B cell (primary cell): Measurements from ENCODE around the gene UHRF2. TPM values are rescaled to one million over a fixed set of nuclear protein-coding genes. Genes with fewer than 3 reads are reported as not detected.

Source experiments
- ATAC-seq: fragments of 200-7000 bp; cut with Tn5 transposase; one replicate; pipeline ENCODE4 v1.10.0; 2021; ENCODE audit warnings: low read depth, mild to moderate bottlenecking, moderate number of reproducible peaks, moderate library complexity
- CTCF ChIA-PET: fragments of 350-600 bp; sonication (Branson Sonifier 250); formaldehyde crosslinking; loops from one replicate; lab custom pipeline; 2021; ENCODE audit warnings: antibody characterized with exemption, inconsistent platforms; lab: Charles Lee
- POLR2A ChIA-PET: fragments of 350-600 bp; sonication (Branson Sonifier 250); formaldehyde crosslinking; loops from one replicate; lab custom pipeline; 2021; ENCODE audit warnings: antibody characterized with exemption; lab: Charles Lee
- DNase-seq: peaks from one replicate; pipeline ENCODE4 v3.0.0; 2013
- H2AFZ ChIP-seq: 2 replicates; pipeline ENCODE4 v1.6.1; 2012; ENCODE audit warnings: mild to moderate bottlenecking, low read depth, low read length; ENCODE audit not compliant: insufficient read depth, poor library complexity, severe bottlenecking
- H3K27ac ChIP-seq, 2 donors: 1 replicate in 1 of 2; 2 replicates in 1 of 2; pipeline ENCODE4 v1.5.1; 2012 to 2013; ENCODE audit warnings: low read length in 2 of 2, mild to moderate bottlenecking in 2 of 2, moderate library complexity in 1 of 2
- H3K27me3 ChIP-seq, 4 experiments: fragments of 200-600 bp in 1 of 4; sonication (generic) in 1 of 4; replicated peaks in 1 of 4; 1 replicate in 2 of 4; 2 replicates in 2 of 4; pipeline versions ENCODE4 v1.6.1 to v1.7.0; 2013 to 2016; ENCODE audit warnings: low read length in 3 of 4, mild to moderate bottlenecking in 2 of 4, mixed read lengths in 1 of 4, moderate library complexity in 1 of 4; ENCODE audit not compliant: insufficient read depth in 4 of 4, control insufficient read depth in 3 of 4; ENCODE audit errors: control extremely low read depth in 1 of 4
- H3K36me3 ChIP-seq, 2 experiments: replicated peaks in 1 of 2; 1 replicate in 1 of 2; 2 replicates in 1 of 2; pipeline versions ENCODE4 v1.6.1 to v1.7.1; 2013; ENCODE audit warnings: low read length in 1 of 2; ENCODE audit not compliant: insufficient read depth in 2 of 2, control insufficient read depth in 1 of 2; ENCODE audit errors: control extremely low read depth in 1 of 2, extremely low read depth in 1 of 2
- H3K4me1 ChIP-seq, 2 donors: fragments of 200-600 bp in 1 of 2; sonication (generic) in 1 of 2; 1 replicate in 1 of 2; 2 replicates in 1 of 2; pipeline versions ENCODE4 v1.5.1 to v1.6.1; 2013 to 2017; ENCODE audit warnings: low read length in 2 of 2; ENCODE audit not compliant: control insufficient read depth in 2 of 2, insufficient read depth in 2 of 2
- H3K4me2 ChIP-seq: replicated peaks from 2 replicates; pipeline ENCODE3; 2012; ENCODE audit warnings: mild to moderate bottlenecking, low read depth, low read length; ENCODE audit not compliant: poor library complexity, severe bottlenecking
- H3K4me3 ChIP-seq, 5 experiments: fragments of 200-600 bp in 1 of 5; sonication (generic) in 1 of 5; 1 replicate in 3 of 5; 2 replicates in 2 of 5; pipeline versions ENCODE4 v1.5.1 to v1.7.0; 2011 to 2016; ENCODE audit warnings: low read length in 4 of 5, mild to moderate bottlenecking in 4 of 5, low read depth in 2 of 5, control low read depth in 1 of 5, moderate library complexity in 1 of 5; ENCODE audit not compliant: insufficient read depth in 1 of 5; ENCODE audit errors: control extremely low read depth in 1 of 5, extremely low read depth in 1 of 5
- H3K79me2 ChIP-seq: fragments of 200-600 bp; sonication (generic); one replicate; pipeline ENCODE4 v1.6.0; 2016; ENCODE audit warnings: low read length; ENCODE audit not compliant: control insufficient read depth, insufficient read depth
- H3K9ac ChIP-seq: fragments of 200-600 bp; sonication (generic); 2 replicates; pipeline ENCODE4 v1.6.1; 2017; ENCODE audit warnings: mild to moderate bottlenecking, low read length, moderate library complexity
- H3K9me3 ChIP-seq, 3 donors: one replicate each; pipeline versions ENCODE4 v1.6.1 to v1.7.1; 2013; ENCODE audit warnings: low read length in 2 of 3; ENCODE audit not compliant: control insufficient read depth in 2 of 3, insufficient read depth in 1 of 3; ENCODE audit errors: control extremely low read depth in 1 of 3
- H4K20me1 ChIP-seq: 2 replicates; pipeline ENCODE4 v1.6.0; 2012; ENCODE audit warnings: mild to moderate bottlenecking, low read length; ENCODE audit not compliant: insufficient read depth, control insufficient read depth, poor library complexity, severe bottlenecking
- H3K27ac Mint-ChIP-seq: one replicate; pipeline ENCODE4 v1.8.0; 2021; ENCODE audit warnings: mixed read lengths
- H3K27me3 Mint-ChIP-seq: one replicate; pipeline ENCODE4 v1.8.0; 2021; ENCODE audit warnings: mixed read lengths
- H3K4me1 Mint-ChIP-seq: one replicate; pipeline ENCODE4 v1.8.0; 2021; ENCODE audit warnings: mixed read lengths
- H3K4me3 Mint-ChIP-seq: one replicate; pipeline ENCODE4 v1.8.0; 2021; ENCODE audit warnings: mixed read lengths
- H3K9me3 Mint-ChIP-seq: one replicate; pipeline ENCODE4 v1.8.0; 2022; ENCODE audit warnings: mixed read lengths; ENCODE audit not compliant: insufficient read depth
- CTCF ChIP-seq: fragments of 200-600 bp; IDR thresholded peaks from one replicate; pipeline ENCODE4 v1.8.0; 2022; ENCODE audit warnings: antibody characterized with exemption, mild to moderate bottlenecking
- EZH2 ChIP-seq: IDR thresholded peaks from 2 replicates; pipeline ENCODE4 v1.6.1; 2012; ENCODE audit warnings: borderline replicate concordance, low read depth, mild to moderate bottlenecking, moderate library complexity, low read length; ENCODE audit not compliant: insufficient read depth, poor library complexity, severe bottlenecking
- WGBS: methylation state at CpG from one replicate; pipeline ENCODE4 v1.1.5; 2013; ENCODE audit warnings: missing lambda C conversion rate; ENCODE audit not compliant: insufficient coverage; 5-methylcytosine and 5-hydroxymethylcytosine counted together
- intact Hi-C: fragments of 100-400 bp; cut with micrococcal nuclease; formaldehyde crosslinking; loops from one replicate; pipeline ENCODE4 v1.10.0; 2022
- polyA plus RNA-seq: library from polyadenylated mRNA; depleted of rRNA; stranded (reverse); fragments of >200 nt; gene quantifications from 2 replicates; pipeline ENCODE4 v1.2.3, GENCODE V29; 2012
- total RNA-seq, 2 donors: library from RNA; stranded (reverse); fragments of 120-200 nt in 1 of 2; gene quantifications; 1 replicate in 1 of 2; 2 replicates in 1 of 2; pipeline versions ENCODE4 v1.2.3 to v1.2.4, GENCODE V29; 2013 to 2022

Gene UHRF2
- total and polyA plus RNA-seq, 2 donors (not counting 1 experiment from before 2014, with no cell fraction given): 85.6 to 153 TPM

DNA sequence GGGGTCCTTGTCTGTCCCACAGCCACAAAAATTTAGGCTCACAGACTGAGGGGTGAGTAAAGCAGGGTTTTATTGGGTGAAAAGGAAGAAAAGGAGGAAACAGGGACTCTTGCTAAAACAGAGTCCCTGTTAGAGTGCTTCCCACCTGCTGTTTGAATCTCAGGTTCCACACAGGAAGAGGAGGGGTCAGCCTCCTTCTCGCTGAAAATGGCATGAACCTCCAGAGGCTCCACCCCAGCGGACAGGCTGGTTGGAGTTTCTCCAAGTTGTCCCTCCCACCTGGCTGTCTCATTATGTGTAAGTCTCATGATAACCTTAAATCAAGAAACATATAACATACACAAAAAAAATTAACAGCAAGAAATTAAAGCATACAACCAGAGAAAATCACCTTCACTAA, 28.3 kb upstream of the UHRF2 start:
- Histone ChIP-seq H3K27ac (no peak overlapping the region), H3K4me2 (no peak overlapping the region), H3K9ac (no peak overlapping the region), H3K4me1 (peaks cover 14 to 18% of the 10 kb centered on the region in 2 donors), H2AFZ (peak overlapping the region; percentile 1), H3K36me3 (no peaks in the 10 kb centered on the region), H3K9me3 (peaks cover 0 to 8% (median 3%) of the 10 kb centered on the region in 3 donors), H3K79me2 (no peaks in the 10 kb centered on the region), H3K27me3 (no peaks in the 10 kb centered on the region), H3K4me3 (no peak overlapping the region), H4K20me1 (no peaks in the 10 kb centered on the region)
- DNase-seq: no peak
- Mint-ChIP-seq H3K9me3 (peaks cover 2% of the 10 kb centered on the region), H3K27me3 (no peaks in the 10 kb centered on the region), H3K27ac (no peak overlapping the region), H3K4me1 (peaks cover 21% of the 10 kb centered on the region), H3K4me3 (no peak overlapping the region)
- CTCF ChIA-PET: no interaction called here
- WGBS: no CpG with 5 or more reads among the region's 2 CpGs
- POLR2A ChIA-PET: no interaction called here
- ATAC-seq: no peak
- TF ChIP-seq CTCF: no peak
- TF ChIP-seq EZH2: no peak
- intact Hi-C loops: no loop called here

GRCh38 chr9:6399071-6399470, 13.9 kb upstream of the UHRF2 start:
- Histone ChIP-seq H3K36me3 (no peaks in the 10 kb centered on the region), H3K4me3 (no peak overlapping the region), H2AFZ (no peak overlapping the region), H3K9ac (no peak overlapping the region), H3K9me3 (no peaks in the 10 kb centered on the region), H3K79me2 (no peaks in the 10 kb centered on the region), H3K4me1 (peaks cover 0 to 4% of the 10 kb centered on the region in 2 donors), H3K4me2 (no peak overlapping the region), H3K27me3 (no peaks in the 10 kb centered on the region), H4K20me1 (no peaks in the 10 kb centered on the region), H3K27ac (no peak overlapping the region)
- no peak overlapping the region for H3K4me3 Mint-ChIP-seq
- no peak for TF ChIP-seq EZH2
- no peak for TF ChIP-seq CTCF
- H3K4me1 Mint-ChIP-seq: peaks cover 6% of the 10 kb centered on the region
- ChIA-PET CTCF (interaction anchor here (1.2 kb wide), 1 partner anchor 11 kb away, joined by 3 read pairs; no protein-coding TSS in a partner anchor), POLR2A (no interaction called here)
- H3K9me3 Mint-ChIP-seq: no peaks in the 10 kb centered on the region
- no peak overlapping the region for H3K27ac Mint-ChIP-seq
- intact Hi-C loops: no loop called here
- ATAC-seq (no peak), DNase-seq (no peak)
- H3K27me3 Mint-ChIP-seq: no peaks in the 10 kb centered on the region
- 83% methylated on average over 2 of the region's 2 CpGs for WGBS
